T-helper 1 cell treated with Interleukin-12 subunit alpha and Interleukin-12 subunit beta and Interleukin-4 antibody, amounts not matched to agents 30 ng/mL and 1 ng/mL, for 36 hours (primary cell): ENCODE results near the gene JTB. TPM values are rescaled to one million over a fixed set of nuclear protein-coding genes. Genes with fewer than 3 reads are reported as not detected.

Source experiments
- intact Hi-C: fragments of 100-400 bp; cut with micrococcal nuclease; formaldehyde crosslinking; loops from one replicate; pipeline ENCODE4 v1.15.1; 2024
- total RNA-seq: library from RNA; stranded (reverse); gene quantifications from 2 replicates; pipeline ENCODE4 v1.2.3, GENCODE V29; 2022

The JTB gene
- total RNA-seq, 1 donor from 2014 or later: 146 TPM

DNA sequence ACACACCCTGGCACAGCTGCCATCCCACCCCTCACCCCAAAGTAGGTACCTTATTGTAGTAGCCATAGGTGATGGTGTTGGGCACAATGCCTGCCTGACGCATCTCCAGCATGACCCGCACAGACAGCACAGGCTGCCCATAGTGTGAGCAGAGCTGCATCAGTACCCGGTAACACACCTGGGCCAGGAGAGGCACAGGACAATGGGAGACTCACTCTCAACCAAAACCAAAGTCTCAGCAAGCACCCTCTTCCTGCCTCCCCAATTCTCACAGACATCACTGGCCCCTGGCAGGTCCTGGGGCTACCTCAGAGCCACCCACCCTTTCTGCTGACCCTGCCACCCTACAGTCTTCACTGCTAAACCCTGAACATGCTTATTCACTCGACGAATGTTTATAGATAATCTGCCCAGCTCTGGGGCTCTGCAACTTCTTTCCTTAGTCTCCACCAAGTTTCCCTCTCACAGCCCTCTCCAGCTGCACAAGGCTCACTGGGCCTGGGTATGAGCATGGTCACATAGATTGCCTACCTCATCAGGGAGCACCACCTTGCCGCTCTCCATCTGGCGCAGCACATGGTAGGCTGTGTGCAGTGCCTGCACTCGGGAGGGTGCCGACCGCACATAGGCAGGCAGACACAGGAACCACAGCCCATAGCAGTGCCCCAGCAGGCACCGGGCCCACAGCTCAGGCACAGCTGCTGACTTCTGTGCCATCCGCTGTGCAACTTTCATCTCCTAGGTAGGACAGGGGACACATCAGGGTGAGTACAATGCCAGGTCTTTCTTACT, 41.3 kb downstream of the JTB start:
- intact Hi-C loops: no loop called here

DNA sequence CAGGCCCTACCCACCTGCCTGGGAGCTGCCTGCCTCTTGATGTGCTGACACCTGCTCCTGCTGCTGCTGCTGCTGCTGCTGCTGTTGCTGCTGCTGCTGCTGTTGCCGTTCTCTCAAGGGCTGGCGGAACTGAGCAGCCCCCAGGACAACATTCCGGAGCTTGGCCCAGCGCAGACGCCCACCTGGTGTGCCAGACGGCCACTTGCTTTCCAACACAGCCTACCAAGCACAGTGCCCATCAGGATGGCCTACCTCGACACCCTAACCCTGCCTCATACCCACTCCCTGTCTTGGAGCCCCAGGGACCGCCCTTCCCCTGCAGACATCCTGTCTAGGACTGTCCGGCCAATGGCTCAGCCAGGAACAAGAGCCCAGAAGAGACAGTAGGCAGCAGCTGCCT, 42.7 kb downstream of the JTB start:
- intact Hi-C loops: no loop called here

DNA sequence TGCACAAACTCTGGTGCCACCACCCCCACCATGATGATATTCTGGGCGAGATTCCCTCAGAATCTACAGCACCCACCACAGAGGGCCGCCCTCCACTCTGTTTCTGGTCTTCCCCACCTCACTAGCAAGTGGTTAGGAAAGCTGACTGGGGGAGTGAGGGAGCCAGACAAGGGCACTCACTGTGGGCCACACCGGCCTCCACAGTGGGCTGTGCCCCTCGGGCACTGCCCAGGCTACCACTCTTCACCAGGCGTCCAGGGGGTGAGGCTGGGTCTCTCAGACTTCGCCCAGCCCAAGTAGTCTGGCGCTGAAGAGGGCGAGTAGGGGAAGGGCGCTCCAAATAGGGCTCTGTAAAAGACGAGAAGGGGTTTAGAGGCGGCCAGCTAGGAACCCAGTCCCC, 43.5 kb downstream of the JTB start:
- intact Hi-C loops: no loop called here

DNA sequence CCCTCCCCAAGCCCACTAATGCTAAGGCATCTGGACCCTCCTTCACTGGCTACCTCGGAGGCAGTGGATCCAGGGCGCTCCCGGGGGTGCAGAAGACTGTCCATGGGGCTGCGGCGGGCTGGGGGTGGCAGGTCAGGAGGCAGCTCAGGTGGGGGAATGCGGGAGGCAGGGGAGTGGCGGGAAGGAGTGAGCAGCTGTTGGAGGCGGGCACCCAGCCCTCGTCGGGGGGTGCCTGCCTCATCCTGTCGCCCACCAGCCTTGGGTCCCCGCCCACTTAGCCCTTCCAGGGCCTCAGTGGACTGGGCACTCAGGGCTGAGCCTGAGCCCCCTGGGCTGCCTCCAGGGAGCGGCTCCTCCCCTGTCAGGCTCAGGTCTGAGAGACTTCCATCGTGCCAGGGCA, 44.0 kb downstream of the JTB start:
- intact Hi-C loops: no loop called here

DNA sequence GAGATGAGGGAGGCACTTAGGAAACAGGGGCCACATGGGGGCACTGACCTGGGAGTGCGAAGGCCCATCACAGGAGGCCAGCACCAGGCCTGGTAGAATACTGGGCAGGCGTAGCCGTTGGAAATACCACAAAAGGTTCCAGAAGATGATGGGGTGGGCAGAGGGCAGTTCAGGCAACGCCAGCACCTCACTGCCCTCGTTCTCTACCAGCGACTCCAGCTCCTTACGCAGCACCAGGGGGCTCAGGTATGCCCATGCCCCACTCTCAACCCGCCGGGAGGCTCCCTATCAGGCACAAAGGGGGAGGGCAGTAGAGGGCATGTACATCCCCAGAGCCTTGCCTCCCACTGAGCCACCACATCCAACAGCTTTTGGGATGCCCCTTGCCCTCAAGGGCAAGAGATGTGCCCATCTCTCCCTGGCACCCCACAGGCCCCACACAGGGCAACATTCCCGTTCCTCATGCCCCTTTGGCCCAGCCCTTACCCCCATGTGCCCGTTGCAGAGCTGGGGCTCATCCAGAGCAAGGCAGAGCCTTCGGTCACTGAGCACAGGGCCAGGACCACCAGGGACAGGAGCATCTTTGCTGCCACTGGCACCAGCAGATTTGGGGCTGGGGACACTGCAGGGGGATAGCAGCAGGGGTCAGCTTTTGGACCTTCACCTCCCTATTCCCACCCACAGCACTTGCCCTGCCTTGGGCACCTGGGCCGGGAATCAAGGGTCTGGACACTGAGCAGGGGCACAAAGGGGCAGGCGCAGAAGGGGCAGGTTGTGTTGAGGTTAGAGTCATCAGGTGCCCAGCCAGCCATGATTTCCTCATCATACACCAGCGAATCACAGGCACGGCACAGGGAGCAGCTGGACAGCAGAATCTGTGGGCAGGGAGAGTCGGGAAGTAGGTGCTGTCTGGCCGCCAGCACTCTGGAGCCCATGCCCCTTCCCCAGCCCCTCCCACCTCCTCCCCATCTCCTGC, 45.0 kb downstream of the JTB start:
- intact Hi-C loops: no loop called here

DNA sequence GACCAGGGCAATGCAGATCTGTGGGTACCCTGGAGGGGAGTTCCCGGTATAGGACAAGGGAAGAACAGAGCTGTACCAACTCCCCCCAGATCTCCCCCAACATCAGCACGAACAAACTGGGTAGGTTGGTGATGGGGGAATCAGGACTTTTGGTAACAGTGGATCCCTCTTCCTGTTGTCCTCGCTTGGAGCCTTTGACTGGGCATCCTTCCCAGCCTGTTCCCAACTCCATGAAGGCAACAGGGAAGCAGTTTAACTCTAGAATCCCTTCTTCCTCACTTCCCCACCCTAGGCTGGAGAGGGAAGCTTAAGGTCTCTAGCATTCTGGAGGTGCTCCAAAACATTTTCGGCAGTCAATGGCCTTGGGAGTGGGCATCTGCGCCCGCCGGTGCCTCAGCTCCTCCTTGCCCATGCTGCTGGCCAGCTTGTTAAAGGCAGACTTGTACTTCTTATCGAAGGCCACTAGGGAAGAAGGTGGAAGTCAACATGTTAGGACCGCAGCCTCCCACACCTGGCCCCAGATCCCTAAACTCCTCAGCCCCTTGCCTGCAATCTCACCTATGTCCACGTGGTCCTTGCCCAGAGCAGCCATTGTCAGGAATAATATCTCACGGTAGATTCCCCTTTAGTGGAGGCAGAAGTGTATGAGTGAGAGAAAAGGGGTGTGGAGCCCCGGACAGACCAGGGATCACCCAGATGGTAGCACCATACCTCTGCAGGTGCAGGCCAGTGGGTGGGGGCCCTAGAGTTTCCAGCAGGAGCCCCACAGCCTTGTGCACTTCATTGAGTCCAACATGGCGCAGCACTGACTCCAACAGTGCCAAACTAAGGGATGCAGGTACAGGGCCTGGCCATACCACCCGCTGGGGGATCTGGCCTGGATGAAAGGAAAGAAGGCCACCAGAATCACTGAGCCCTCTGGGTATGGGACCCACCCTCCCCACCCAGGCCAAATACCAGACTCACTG, 47.2 kb downstream of the JTB start:
- intact Hi-C loops: no loop called here

DNA sequence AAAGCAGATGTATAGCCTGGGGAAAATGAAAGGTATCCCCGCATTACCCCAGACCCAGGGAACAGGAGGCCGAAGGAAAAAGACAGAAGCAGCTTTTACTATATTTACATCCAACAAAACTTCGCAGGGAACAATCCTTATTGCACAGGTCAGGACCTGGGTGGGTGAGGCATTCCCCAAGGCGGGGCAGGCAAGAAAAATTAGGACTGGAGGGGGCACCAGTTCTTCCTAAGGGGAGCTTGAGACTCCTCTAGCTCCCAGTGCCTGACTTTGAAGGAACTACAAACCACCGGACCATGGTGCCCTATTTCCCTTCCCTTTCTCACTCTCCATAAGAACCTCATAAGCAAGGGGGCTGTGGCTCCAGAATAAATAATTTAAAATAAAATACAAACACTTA, 48.0 kb downstream of the JTB start:
- intact Hi-C loops: no loop called here

DNA sequence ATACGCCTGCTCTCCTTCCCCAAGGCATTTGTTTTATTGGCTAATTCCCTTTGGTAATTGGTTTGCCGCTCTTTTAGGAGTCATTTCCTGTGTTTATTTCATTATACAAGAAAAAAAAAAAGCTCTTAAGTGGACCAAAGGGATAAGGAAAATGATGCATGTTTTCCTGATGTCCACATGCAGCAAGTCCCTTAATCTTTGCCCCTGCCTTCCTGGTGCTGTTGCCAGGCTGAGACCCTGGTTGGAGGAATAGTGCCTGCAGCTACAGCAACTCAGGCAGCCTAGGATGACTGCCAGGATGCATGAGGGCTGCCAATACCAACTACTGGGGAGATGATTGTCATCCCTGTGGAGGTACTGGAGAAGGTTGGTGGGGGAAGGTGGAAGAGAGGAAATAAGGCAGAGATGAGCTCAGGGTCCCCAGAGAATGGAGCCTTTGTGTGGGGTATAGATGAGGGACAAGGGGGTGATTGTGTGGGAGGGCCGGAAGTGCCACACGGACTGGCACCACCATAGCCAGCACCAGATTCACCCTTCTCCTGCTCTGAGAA, 48.6 kb downstream of the JTB start:
- intact Hi-C loops: no loop called here

DNA sequence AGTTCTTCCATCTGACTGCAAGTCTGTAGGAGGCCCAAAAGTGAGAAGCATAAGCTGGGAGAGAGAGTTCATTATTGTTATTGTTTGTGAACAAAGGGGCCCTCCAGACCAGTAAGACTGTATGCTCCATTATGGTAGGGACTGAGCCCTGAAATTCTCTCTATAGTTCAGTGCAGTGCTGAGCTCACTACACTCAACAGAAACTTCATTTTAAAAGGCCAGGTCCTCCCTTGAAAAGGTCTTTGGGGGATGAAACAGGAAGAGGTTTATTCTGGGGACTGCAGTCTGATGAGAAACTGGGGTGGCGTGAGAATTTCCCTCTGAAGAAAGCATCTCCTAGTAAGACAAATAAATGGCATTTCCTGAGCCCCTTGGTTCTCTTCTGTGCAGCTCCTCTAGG, 49.2 kb downstream of the JTB start:
- intact Hi-C loops: no loop called here

DNA sequence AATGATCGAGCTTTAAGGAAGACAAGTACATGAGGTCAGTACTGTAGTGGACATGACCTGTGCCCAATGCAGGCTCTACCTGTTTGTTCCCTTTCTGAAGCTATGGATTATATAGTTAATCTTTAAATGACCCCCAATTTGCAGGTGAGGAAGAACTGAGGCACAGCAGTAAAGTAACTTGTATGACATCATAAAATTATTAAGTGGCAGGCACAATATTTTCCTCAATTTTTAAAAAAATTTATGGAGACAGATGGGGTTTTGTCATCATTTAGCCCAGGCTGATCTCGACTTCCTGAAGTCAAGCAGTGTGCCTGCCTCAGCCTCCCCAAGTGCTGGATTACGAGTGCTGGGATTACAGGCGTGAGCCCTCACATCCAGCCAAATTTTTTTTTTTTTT, 51.1 kb downstream of the JTB start:
- intact Hi-C loops: no loop called here

Other genes starting within 250 kb of the JTB start
- gene INTS3, start 249.6 kb downstream of the JTB start, total RNA-seq: 60.6 and 64.4 TPM in 2 replicates
- 21.0 and 22.5 TPM in 2 replicates for gene SLC27A3, start 202.3 kb downstream of the JTB start, total RNA-seq
- gene GATAD2B, start 54.7 kb downstream of the JTB start, total RNA-seq: 70.1 and 74.1 TPM in 2 replicates
- 170 and 173 TPM in 2 replicates for gene DENND4B, start 31.0 kb downstream of the JTB start, total RNA-seq
- gene CRTC2, start 19.1 kb downstream of the JTB start, total RNA-seq: 103 and 107 TPM in 2 replicates
- gene SLC39A1, start 14.1 kb downstream of the JTB start, total RNA-seq: 64.2 and 65.1 TPM in 2 replicates
- gene CREB3L4, start 9.8 kb downstream of the JTB start, total RNA-seq: 6.1 and 6.2 TPM in 2 replicates
- gene RAB13, start 8.7 kb upstream of the JTB start, total RNA-seq: 1.3 and 1.7 TPM in 2 replicates
- 1,743 and 1,866 TPM in 2 replicates for gene RPS27, start 13.1 kb upstream of the JTB start, total RNA-seq
- 0.12 and 0.15 TPM in 2 replicates for gene NUP210L, start 177.4 kb upstream of the JTB start, total RNA-seq
- 706 and 720 TPM in 2 replicates for gene TPM3, start 214.4 kb upstream of the JTB start, total RNA-seq
- not detected in 2 replicates for gene CFAP141, start 228.7 kb upstream of the JTB start, total RNA-seq
- 223 and 230 TPM in 2 replicates for gene UBAP2L, start 243.3 kb upstream of the JTB start, total RNA-seq